ENCODE results near the gene HMSD.

The HMSD gene

GRCh38 chr18:63980027-63980426, 30.9 kb downstream of the HMSD start:
- Histone ChIP-seq H3K36me3 (ENCODE audit: control insufficient read depth, insufficient read depth, low read length) (no peaks in the 10 kb centered on the region), H3K9ac (ENCODE audit: low read length) (no peak overlapping the region), H3K27me3 (ENCODE audit: control insufficient read depth, insufficient read depth, low read length) (no peaks in the 10 kb centered on the region), H3K4me3 (ENCODE audit: low read length) (peak overlapping the region; percentile 44), H3K27ac (ENCODE audit: low read depth, low read length) (peak overlapping the region; percentile 60), H3K4me1 (ENCODE audit: control insufficient read depth, insufficient read depth, low read length) (no peaks in the 10 kb centered on the region)

GRCh38 chr18:63980896-63981460, 31.9 kb downstream of the HMSD start:
- Histone ChIP-seq H3K27ac (ENCODE audit: low read depth, low read length) (no peak overlapping the region), H3K9ac (ENCODE audit: low read length) (no peak overlapping the region), H3K4me3 (ENCODE audit: low read length) (no peak overlapping the region), H3K36me3 (ENCODE audit: control insufficient read depth, insufficient read depth, low read length) (no peaks in the 10 kb centered on the region), H3K27me3 (ENCODE audit: control insufficient read depth, insufficient read depth, low read length) (no peaks in the 10 kb centered on the region), H3K4me1 (ENCODE audit: control insufficient read depth, insufficient read depth, low read length) (no peaks in the 10 kb centered on the region)

DNA sequence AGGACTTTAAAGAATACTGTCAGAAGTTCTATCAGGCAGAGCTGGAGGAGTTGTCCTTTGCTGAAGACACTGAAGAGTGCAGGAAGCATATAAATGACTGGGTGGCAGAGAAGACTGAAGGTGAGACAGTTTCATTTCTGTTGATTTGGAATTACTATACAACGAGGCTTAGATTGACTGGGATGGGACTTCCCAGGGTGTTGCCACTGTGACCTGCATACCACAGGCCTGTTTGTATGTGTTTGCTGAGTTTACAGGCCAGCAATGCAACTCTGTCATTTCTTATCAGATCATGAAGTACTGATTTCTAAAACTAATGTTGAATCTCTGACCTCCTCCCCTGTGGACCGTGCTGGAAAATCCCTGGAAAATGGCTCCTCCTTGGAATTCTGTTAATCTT, 32.6 kb downstream of the HMSD start:
- Histone ChIP-seq H3K36me3 (ENCODE audit: control insufficient read depth, insufficient read depth, low read length) (no peaks in the 10 kb centered on the region), H3K27me3 (ENCODE audit: control insufficient read depth, insufficient read depth, low read length) (no peaks in the 10 kb centered on the region), H3K4me3 (ENCODE audit: low read length) (no peak overlapping the region), H3K9ac (ENCODE audit: low read length) (no peak overlapping the region), H3K27ac (ENCODE audit: low read depth, low read length) (no peak overlapping the region), H3K4me1 (ENCODE audit: control insufficient read depth, insufficient read depth, low read length) (no peaks in the 10 kb centered on the region)

GRCh38 chr18:63982361-63982760, 33.3 kb downstream of the HMSD start:
- H3K9ac ChIP-seq (ENCODE audit: low read length) = no peak overlapping the region
- no peak overlapping the region for H3K4me3 ChIP-seq (ENCODE audit: low read length)
- H3K36me3 ChIP-seq (ENCODE audit: control insufficient read depth, insufficient read depth, low read length) = no peaks in the 10 kb centered on the region
- H3K4me1 ChIP-seq (ENCODE audit: control insufficient read depth, insufficient read depth, low read length) = no peaks in the 10 kb centered on the region
- H3K27ac ChIP-seq (ENCODE audit: low read depth, low read length) = no peak overlapping the region
- no peaks in the 10 kb centered on the region for H3K27me3 ChIP-seq (ENCODE audit: control insufficient read depth, insufficient read depth, low read length)

DNA sequence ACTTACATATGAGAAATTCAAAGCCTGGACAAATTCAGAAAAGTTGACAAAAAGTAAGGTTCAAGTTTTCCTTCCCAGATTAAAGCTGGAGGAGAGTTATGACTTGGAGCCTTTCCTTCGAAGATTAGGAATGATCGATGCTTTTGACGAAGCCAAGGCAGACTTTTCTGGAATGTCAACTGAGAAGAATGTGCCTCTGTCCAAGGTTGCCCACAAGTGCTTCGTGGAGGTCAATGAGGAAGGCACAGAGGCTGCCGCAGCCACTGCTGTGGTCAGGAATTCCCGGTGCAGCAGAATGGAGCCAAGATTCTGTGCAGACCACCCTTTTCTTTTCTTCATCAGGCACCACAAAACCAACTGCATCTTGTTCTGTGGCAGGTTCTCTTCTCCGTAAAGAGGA, 37.8 kb downstream of the HMSD start:
- no peak overlapping the region for H3K4me3 ChIP-seq (ENCODE audit: low read length)
- no peak overlapping the region for H3K27ac ChIP-seq (ENCODE audit: low read depth, low read length)
- H3K4me1 ChIP-seq (ENCODE audit: control insufficient read depth, insufficient read depth, low read length) = no peaks in the 10 kb centered on the region
- no peaks in the 10 kb centered on the region for H3K27me3 ChIP-seq (ENCODE audit: control insufficient read depth, insufficient read depth, low read length)
- H3K9ac ChIP-seq (ENCODE audit: low read length) = no peak overlapping the region
- no peaks in the 10 kb centered on the region for H3K36me3 ChIP-seq (ENCODE audit: control insufficient read depth, insufficient read depth, low read length)

- Histone ChIP-seq H3K9ac (ENCODE audit: low read length) (no peak overlapping the region), H3K27ac (ENCODE audit: low read depth, low read length) (no peak overlapping the region), H3K27me3 (ENCODE audit: control insufficient read depth, insufficient read depth, low read length) (no peaks in the 10 kb centered on the region), H3K4me1 (ENCODE audit: control insufficient read depth, insufficient read depth, low read length) (no peaks in the 10 kb centered on the region), H3K4me3 (ENCODE audit: low read length) (no peak overlapping the region), H3K36me3 (ENCODE audit: control insufficient read depth, insufficient read depth, low read length) (no peaks in the 10 kb centered on the region)
Observed at GRCh38 chr18:63987743-63988142, 38.6 kb downstream of the HMSD start.

- Histone ChIP-seq H3K27ac (ENCODE audit: low read depth, low read length) (no peak overlapping the region), H3K4me3 (ENCODE audit: low read length) (no peak overlapping the region), H3K27me3 (ENCODE audit: control insufficient read depth, insufficient read depth, low read length) (no peaks in the 10 kb centered on the region), H3K4me1 (ENCODE audit: control insufficient read depth, insufficient read depth, low read length) (no peaks in the 10 kb centered on the region), H3K36me3 (ENCODE audit: control insufficient read depth, insufficient read depth, low read length) (no peaks in the 10 kb centered on the region), H3K9ac (ENCODE audit: low read length) (no peak overlapping the region)
Observed at GRCh38 chr18:63992751-63993150, 43.6 kb downstream of the HMSD start.

DNA sequence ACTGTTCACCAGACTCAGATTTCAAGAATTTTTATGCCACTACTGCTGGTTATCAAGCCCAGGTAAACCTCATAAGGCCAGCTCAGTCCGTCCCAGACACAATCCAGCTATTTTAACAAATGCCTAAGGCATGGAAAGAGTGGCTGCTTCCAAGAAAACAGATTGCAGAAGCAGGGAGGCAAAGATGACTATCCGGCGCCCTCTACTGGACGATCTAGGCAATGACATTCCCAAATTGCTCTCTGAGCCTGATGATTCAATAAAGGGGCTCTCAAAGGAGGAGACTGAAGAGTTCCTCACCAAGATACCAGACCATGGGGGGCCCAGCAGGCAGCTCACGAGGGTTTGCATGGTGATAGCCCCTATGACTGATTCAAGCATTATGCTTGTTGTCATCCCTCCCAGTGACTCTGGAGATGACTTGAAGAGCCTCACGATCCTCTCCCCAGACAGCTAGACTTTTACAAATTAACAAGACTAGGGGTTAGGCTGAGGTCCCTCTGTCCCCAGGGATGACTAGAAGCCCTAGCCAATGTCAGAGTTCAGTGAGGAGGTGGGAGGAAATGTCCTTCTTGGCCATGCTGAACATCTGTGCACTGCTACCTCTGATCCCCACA, 45.8 kb downstream of the HMSD start:
- Histone ChIP-seq H3K27ac (ENCODE audit: low read depth, low read length) (no peak overlapping the region), H3K27me3 (ENCODE audit: control insufficient read depth, insufficient read depth, low read length) (no peaks in the 10 kb centered on the region), H3K9ac (ENCODE audit: low read length) (no peak overlapping the region), H3K4me3 (ENCODE audit: low read length) (no peak overlapping the region), H3K4me1 (ENCODE audit: control insufficient read depth, insufficient read depth, low read length) (no peaks in the 10 kb centered on the region), H3K36me3 (ENCODE audit: control insufficient read depth, insufficient read depth, low read length) (no peaks in the 10 kb centered on the region)

DNA sequence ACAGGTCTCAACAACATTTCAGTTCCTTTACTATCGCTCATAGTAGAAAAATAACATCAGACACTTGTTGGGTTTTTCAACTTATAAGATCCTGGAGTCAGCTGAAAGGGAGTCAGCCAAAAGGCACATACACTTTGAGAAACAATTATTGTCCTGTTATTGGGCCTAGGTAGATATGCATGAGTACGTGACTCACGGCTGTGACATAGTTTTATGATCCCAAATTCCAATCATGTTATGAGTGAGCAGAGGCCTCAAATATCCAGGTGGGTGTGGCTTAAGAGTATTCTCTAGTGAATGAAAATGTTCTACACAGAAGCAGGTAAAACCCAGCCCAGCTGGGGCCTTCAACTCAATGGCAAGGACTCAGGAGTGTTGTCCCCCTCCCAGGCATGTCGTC, 47.9 kb downstream of the HMSD start:
- H3K9ac ChIP-seq (ENCODE audit: low read length) = no peak overlapping the region
- H3K36me3 ChIP-seq (ENCODE audit: control insufficient read depth, insufficient read depth, low read length) = no peaks in the 10 kb centered on the region
- no peak overlapping the region for H3K27ac ChIP-seq (ENCODE audit: low read depth, low read length)
- no peaks in the 10 kb centered on the region for H3K4me1 ChIP-seq (ENCODE audit: control insufficient read depth, insufficient read depth, low read length)
- no peak overlapping the region for H3K4me3 ChIP-seq (ENCODE audit: low read length)
- no peaks in the 10 kb centered on the region for H3K27me3 ChIP-seq (ENCODE audit: control insufficient read depth, insufficient read depth, low read length)

GRCh38 chr18:63997606-63998005, 48.5 kb downstream of the HMSD start:
- H3K36me3 ChIP-seq (ENCODE audit: control insufficient read depth, insufficient read depth, low read length) = no peaks in the 10 kb centered on the region
- no peak overlapping the region for H3K27ac ChIP-seq (ENCODE audit: low read depth, low read length)
- no peak overlapping the region for H3K9ac ChIP-seq (ENCODE audit: low read length)
- H3K4me3 ChIP-seq (ENCODE audit: low read length) = no peak overlapping the region
- H3K4me1 ChIP-seq (ENCODE audit: control insufficient read depth, insufficient read depth, low read length) = no peaks in the 10 kb centered on the region
- no peaks in the 10 kb centered on the region for H3K27me3 ChIP-seq (ENCODE audit: control insufficient read depth, insufficient read depth, low read length)

DNA sequence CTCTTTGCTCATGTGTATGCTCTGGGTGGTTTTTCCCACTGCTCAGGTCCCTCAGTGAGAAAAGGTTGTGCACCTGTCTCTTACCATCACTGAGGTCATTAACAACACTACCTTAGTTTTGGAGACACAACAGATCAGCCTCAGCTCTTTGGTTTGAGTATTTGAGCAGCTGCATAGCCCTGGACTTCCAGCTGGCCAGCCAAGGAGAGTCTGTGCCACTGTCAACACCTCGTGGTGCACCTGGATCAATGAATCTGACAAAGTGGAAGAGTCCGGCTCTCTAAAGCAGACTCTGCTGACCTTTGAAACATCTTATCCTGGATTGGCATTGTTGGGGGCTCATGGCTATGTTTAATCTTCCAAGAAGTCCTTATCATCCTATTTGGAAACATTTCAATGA, 50.8 kb downstream of the HMSD start:
- no peak overlapping the region for H3K27ac ChIP-seq (ENCODE audit: low read depth, low read length)
- H3K27me3 ChIP-seq (ENCODE audit: control insufficient read depth, insufficient read depth, low read length) = no peaks in the 10 kb centered on the region
- no peak overlapping the region for H3K9ac ChIP-seq (ENCODE audit: low read length)

DNA sequence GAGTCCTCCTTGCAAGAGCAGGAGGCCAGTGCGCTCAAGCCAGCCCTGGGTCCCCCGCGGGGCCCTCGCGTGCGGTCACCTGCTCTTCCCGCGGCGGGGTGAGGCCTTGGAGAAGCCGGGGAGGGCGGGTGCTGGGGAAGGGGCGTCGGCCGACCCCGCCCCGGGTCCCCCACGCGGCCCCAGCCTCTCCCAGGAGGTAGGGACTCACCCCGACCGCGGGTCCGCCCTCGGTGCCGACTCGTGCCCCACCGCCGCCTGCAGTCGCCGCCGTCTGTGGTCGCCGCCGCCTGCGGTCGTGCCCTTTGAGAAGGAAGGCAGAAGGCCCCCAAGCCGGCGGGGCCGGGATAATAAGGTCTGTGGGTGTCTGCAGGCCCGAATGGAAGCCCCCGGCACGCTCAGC, 53.5 kb downstream of the HMSD start:
- H3K36me3 ChIP-seq (ENCODE audit: control insufficient read depth, insufficient read depth, low read length) = no peaks in the 10 kb centered on the region
- no peaks in the 10 kb centered on the region for H3K4me1 ChIP-seq (ENCODE audit: control insufficient read depth, insufficient read depth, low read length)
- no peak overlapping the region for H3K27ac ChIP-seq (ENCODE audit: low read depth, low read length)
- H3K9ac ChIP-seq (ENCODE audit: low read length) = no peak overlapping the region
- H3K4me3 ChIP-seq (ENCODE audit: low read length) = no peak overlapping the region
- H3K27me3 ChIP-seq (ENCODE audit: control insufficient read depth, insufficient read depth, low read length) = no peaks in the 10 kb centered on the region

More for the DNA sequence above, 50.8 kb downstream of the HMSD start:
- no peaks in the 10 kb centered on the region for H3K36me3 ChIP-seq (ENCODE audit: control insufficient read depth, insufficient read depth, low read length)
- no peaks in the 10 kb centered on the region for H3K4me1 ChIP-seq (ENCODE audit: control insufficient read depth, insufficient read depth, low read length)
- H3K4me3 ChIP-seq (ENCODE audit: low read length) = no peak overlapping the region

DNA sequence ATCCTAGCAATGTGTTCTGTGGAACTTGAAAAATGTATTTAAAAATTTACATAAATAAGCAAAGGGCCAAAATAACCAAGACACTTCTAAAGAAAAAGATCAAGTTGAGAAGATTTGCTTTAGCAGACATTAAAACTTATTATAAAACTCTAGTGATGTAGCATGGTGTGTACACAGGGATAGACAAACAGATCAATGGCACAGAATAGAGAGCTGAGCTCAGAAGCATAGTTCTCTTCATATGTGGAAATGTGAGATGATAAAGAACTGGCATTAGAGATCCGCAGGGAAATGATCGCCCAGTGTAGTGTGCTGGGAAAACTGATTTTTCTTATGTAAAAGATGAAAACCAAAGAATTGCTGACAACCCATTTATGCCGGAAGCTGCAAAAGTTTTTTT, 60.2 kb downstream of the HMSD start:
- no peaks in the 10 kb centered on the region for H3K4me1 ChIP-seq (ENCODE audit: control insufficient read depth, insufficient read depth, low read length)
- no peak overlapping the region for H3K9ac ChIP-seq (ENCODE audit: low read length)
- no peaks in the 10 kb centered on the region for H3K27me3 ChIP-seq (ENCODE audit: control insufficient read depth, insufficient read depth, low read length)
- H3K27ac ChIP-seq (ENCODE audit: low read depth, low read length) = no peak overlapping the region
- H3K36me3 ChIP-seq (ENCODE audit: control insufficient read depth, insufficient read depth, low read length) = no peaks in the 10 kb centered on the region
- no peak overlapping the region for H3K4me3 ChIP-seq (ENCODE audit: low read length)

All from rectal smooth muscle tissue (tissue), 1 donor.